DMS153 treated with DMSO at 0.1 percent for 48 hours (cell line): ENCODE data around the gene DNAJC7.

Experiments
- DNase-seq: peaks from one replicate; lab custom pipeline; 2025; ENCODE audit not compliant: unreplicated experiment; lab: John Stamatoyannopoulos, UW

Gene DNAJC7

GRCh38 chr17:42016941-42017865, at the start of gene DNAJC7:
Gene DNAJC7 (minus strand): TSS chr17:42017439. CDS start chr17:42017416, 23 bp downstream.
- DNase-seq: peak; percentile 72

GRCh38 chr17:42065201-42065600, 48.0 kb upstream of the DNAJC7 start:
- no peak for DNase-seq

GRCh38 chr17:42062681-42063080, 45.4 kb upstream of the DNAJC7 start:
- no peak for DNase-seq

- no peak for DNase-seq
These were observed 44.6 kb upstream of the DNAJC7 start for GRCh38 chr17:42061646-42062487.

- DNase-seq: no peak
These were observed 43.0 kb upstream of the DNAJC7 start for GRCh38 chr17:42060231-42060630.

- DNase-seq: no peak
These were observed 42.6 kb upstream of the DNAJC7 start for GRCh38 chr17:42059815-42060214.

- no peak for DNase-seq
These were observed 40.8 kb upstream of the DNAJC7 start for GRCh38 chr17:42058063-42058462.

- DNase-seq: no peak
These were observed 39.4 kb upstream of the DNAJC7 start for GRCh38 chr17:42056635-42057034.

- DNase-seq: no peak
These were observed 38.3 kb upstream of the DNAJC7 start for GRCh38 chr17:42055496-42055895.

GRCh38 chr17:42055027-42055426, 37.8 kb upstream of the DNAJC7 start:
- DNase-seq: no peak

- no peak for DNase-seq
These were observed 36.7 kb upstream of the DNAJC7 start for GRCh38 chr17:42053731-42054500.

GRCh38 chr17:42052346-42052877, 35.2 kb upstream of the DNAJC7 start:
- DNase-seq: no peak

GRCh38 chr17:42051645-42052044, 34.4 kb upstream of the DNAJC7 start:
- no peak for DNase-seq

- no peak for DNase-seq
These were observed 33.8 kb upstream of the DNAJC7 start for GRCh38 chr17:42051013-42051400.

GRCh38 chr17:42050393-42051012, 33.3 kb upstream of the DNAJC7 start, which contains the start of gene C17orf113:
Gene C17orf113 (minus strand): TSS chr17:42050601. CDS start chr17:42043376, 7,225 bp downstream.
- DNase-seq: peak; percentile 5

GRCh38 chr17:42049834-42050392, 32.7 kb upstream of the DNAJC7 start:
- no peak for DNase-seq

GRCh38 chr17:42047343-42047742, 30.1 kb upstream of the DNAJC7 start:
- DNase-seq: no peak

- DNase-seq: no peak
These were observed 28.5 kb upstream of the DNAJC7 start for GRCh38 chr17:42045719-42046118.

- DNase-seq: no peak
These were observed 25.5 kb upstream of the DNAJC7 start for GRCh38 chr17:42042598-42043319.
